Measurements from ENCODE around the gene PPP2R5C.

GRCh38 chr14:101968186-101968585 is 206.7 kb downstream of the PPP2R5C start:
- TF ChIP-seq, protein P1, sequence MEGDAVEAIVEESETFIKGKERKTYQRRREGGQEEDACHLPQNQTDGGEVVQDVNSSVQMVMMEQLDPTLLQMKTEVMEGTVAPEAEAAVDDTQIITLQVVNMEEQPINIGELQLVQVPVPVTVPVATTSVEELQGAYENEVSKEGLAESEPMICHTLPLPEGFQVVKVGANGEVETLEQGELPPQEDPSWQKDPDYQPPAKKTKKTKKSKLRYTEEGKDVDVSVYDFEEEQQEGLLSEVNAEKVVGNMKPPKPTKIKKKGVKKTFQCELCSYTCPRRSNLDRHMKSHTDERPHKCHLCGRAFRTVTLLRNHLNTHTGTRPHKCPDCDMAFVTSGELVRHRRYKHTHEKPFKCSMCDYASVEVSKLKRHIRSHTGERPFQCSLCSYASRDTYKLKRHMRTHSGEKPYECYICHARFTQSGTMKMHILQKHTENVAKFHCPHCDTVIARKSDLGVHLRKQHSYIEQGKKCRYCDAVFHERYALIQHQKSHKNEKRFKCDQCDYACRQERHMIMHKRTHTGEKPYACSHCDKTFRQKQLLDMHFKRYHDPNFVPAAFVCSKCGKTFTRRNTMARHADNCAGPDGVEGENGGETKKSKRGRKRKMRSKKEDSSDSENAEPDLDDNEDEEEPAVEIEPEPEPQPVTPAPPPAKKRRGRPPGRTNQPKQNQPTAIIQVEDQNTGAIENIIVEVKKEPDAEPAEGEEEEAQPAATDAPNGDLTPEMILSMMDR (IDR thresholded peaks at IDR 0.05) = no peak
- TF ChIP-seq POLR2AphosphoS5 (IDR thresholded peaks at IDR 0.05; ENCODE audit: low read depth, low read length) (no peak), SIN3A (IDR thresholded peaks at IDR 0.05; ENCODE audit: borderline replicate concordance, insufficient read depth, low read depth, low read length) (no peak), TCF7L2 (IDR thresholded peaks at IDR 0.05; ENCODE audit: low read depth, low read length) (no peak)
- TF ChIP-seq, protein P2, sequence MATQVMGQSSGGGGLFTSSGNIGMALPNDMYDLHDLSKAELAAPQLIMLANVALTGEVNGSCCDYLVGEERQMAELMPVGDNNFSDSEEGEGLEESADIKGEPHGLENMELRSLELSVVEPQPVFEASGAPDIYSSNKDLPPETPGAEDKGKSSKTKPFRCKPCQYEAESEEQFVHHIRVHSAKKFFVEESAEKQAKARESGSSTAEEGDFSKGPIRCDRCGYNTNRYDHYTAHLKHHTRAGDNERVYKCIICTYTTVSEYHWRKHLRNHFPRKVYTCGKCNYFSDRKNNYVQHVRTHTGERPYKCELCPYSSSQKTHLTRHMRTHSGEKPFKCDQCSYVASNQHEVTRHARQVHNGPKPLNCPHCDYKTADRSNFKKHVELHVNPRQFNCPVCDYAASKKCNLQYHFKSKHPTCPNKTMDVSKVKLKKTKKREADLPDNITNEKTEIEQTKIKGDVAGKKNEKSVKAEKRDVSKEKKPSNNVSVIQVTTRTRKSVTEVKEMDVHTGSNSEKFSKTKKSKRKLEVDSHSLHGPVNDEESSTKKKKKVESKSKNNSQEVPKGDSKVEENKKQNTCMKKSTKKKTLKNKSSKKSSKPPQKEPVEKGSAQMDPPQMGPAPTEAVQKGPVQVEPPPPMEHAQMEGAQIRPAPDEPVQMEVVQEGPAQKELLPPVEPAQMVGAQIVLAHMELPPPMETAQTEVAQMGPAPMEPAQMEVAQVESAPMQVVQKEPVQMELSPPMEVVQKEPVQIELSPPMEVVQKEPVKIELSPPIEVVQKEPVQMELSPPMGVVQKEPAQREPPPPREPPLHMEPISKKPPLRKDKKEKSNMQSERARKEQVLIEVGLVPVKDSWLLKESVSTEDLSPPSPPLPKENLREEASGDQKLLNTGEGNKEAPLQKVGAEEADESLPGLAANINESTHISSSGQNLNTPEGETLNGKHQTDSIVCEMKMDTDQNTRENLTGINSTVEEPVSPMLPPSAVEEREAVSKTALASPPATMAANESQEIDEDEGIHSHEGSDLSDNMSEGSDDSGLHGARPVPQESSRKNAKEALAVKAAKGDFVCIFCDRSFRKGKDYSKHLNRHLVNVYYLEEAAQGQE (IDR thresholded peaks at IDR 0.05; ENCODE audit: insufficient read depth in 1 of 2, low read depth in 2 of 2, low read length in 1 of 2) = no peak
